Hematopoietic multipotent progenitor cell treated with erythropoietin and hydrocortisone succinate and interleukin-3 and kit ligand, for 6 days (in vitro differentiated cells): Measurements from ENCODE around the gene RIPOR3.
"Not testable (repeated sequence)": the region's sequence is repeated elsewhere in the genome, so short reads cannot be mapped to it uniquely, and the experiment has no call there.

Source experiments
- DNase-seq: peaks from one replicate; pipeline ENCODE4 v3.0.0-alpha.2; 2015

The RIPOR3 gene

DNA sequence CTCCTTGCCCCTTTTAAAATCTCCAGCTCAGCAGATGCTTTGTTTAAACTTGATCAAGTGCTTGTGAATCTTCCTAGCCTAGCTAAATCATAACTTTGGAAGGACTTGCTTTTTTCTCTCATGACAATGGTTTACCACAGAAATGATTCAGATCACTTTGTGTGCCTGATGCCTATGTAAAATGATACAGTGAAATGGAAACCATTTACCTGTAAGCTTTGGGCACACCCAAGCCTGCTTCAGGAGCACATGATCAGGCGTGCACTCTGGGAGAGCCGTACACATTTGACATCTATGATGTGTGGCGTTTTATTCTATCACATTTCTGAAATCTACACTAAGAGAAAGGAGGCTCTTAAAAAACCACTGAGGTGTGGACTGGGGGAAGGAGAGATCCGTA is 140.1 kb downstream of the RIPOR3 start:
- no peak for DNase-seq

DNA sequence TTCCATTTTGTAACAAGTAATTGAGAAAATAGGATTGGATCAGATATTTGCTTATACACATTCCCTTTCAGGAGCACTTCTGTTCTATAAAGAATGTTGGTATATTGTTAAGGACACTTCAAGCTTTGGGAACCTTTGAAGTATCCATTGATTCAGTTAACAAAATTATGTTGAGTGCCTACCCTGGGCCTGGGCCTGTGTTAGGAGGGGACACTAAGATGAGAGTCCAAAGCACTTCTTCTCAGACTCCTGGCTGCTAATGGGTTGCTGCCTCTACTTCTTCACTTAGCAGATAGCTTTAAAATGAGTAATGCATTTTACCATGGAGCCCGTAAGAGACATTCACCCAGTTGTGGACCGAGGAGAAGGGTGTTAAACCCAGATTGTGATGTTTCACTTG is 140.8 kb downstream of the RIPOR3 start:
- no peak for DNase-seq

GRCh38 chr20:50548396-50548795 is 142.9 kb downstream of the RIPOR3 start:
- DNase-seq = no peak

GRCh38 chr20:50547964-50548363 is 143.4 kb downstream of the RIPOR3 start:
- DNase-seq = no peak

GRCh38 chr20:50546729-50547314 is 144.5 kb downstream of the RIPOR3 start:
- DNase-seq = no peak

DNA sequence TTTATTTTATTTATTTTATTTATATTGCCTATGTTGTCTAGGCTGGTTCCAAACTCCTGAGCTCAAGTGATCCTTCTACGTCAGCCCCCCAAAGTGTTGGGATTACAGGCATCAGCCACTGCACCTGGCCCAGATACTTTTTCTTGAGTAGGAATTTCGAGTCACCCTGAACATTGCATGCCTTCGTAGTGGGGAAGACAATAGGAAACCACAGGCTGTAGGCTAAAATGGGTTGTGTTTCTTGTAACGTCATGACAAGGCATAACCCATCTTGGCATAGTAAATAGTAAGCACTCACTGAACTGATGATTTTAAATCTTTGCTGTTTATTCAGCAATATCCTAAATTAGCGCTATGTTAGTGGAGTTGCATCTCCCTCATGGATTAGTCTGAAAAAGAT is 146.2 kb downstream of the RIPOR3 start:
- no peak for DNase-seq

GRCh38 chr20:50543326-50543725 is 148.0 kb downstream of the RIPOR3 start:
- DNase-seq = no peak

DNA sequence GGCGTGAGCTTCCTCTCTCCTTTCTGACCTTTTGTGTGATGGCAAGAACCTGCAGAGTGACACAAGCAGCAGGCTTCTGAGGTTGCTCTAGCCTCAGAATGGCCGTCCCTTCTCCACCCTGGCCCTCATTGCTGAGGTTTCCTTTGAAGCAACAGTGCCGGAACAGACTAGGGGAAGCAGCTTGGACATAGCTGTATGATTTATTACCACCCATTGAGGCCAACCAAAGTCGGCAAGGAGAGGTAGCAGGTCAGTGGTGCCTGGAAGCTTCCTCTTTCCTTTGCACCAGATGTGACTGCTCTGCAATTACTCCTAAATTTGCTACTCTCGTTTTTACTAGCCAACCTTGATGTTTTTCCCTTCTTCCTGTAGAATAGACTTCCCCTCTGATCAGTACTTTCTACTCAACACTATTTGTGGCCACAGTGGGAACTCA is 149.7 kb downstream of the RIPOR3 start:
- peak; percentile 64 for DNase-seq

GRCh38 chr20:50540620-50541605 is 150.4 kb downstream of the RIPOR3 start:
- no peak for DNase-seq

- not testable (repeated sequence) for DNase-seq
Measured at GRCh38 chr20:50539798-50540197, 151.5 kb downstream of the RIPOR3 start.

GRCh38 chr20:50538276-50538675 is 153.1 kb downstream of the RIPOR3 start:
- DNase-seq = no peak

DNA sequence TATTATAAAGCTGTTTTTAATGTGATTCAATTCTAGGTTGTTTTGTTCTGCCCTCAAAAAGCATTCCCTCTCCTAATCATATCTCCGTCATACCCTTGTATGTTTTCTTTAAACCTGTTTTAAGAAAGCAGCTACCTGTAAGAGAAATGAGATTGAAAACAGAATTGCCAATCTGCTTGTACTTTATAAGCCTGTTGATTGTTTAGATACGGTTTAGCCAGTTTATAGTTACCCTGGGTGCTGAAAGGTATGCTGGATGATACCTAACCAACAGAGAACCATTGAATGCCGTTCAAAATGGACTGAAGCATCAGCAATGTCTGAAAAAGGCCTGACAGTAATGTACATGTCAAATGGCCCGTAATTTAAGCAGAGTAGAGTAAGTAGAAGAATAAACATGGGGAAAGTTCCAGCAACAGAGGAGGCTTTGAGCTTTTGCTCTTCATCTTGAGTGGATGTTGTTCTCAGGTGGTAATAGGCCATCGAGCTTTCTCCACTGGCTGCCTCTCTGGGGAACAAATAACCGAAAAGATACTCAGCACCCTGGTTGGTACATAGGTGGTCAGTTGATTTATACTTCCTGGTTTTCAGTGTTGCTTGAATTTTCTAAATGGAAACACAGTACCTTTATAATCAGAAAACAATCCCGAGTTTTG is 153.7 kb downstream of the RIPOR3 start:
- DNase-seq = no peak

GRCh38 chr20:50536333-50536732 is 155.0 kb downstream of the RIPOR3 start:
- DNase-seq = no peak
